ENCODE data around the gene MYL9.

MYL9 gene

GRCh38 chr20:36528875-36529417 lies 12.4 kb upstream of the MYL9 start:
- peak; percentile 42; the same call in 2 of the 3 replicates for ATAC-seq (ENCODE audit: insufficient read depth, low read depth)
- TF ChIP-seq CTCF (IDR thresholded peaks at IDR 0.05; ENCODE audit: borderline replicate concordance, extremely low read depth, low read length, poor library complexity, severe bottlenecking) (no peak), EZH2 (IDR thresholded peaks at IDR 0.05; ENCODE audit: borderline replicate concordance, low read depth, low read length, severe bottlenecking) (no peak)
- no peaks in the 10 kb centered on the region for H3K9me3 ChIP-seq (ENCODE audit: insufficient read depth, low read length, severe bottlenecking)
- no peaks in the 10 kb centered on the region for H3K27me3 ChIP-seq (ENCODE audit: insufficient read depth, low read length, poor library complexity)
- H3K4me3 ChIP-seq (ENCODE audit: low read depth in 1 of 2, low read length in 2 of 2), result no peak overlapping the region
- no peak overlapping the region for H3K4me2 ChIP-seq (ENCODE audit: insufficient read depth, low read length)
- H3K27ac ChIP-seq (ENCODE audit: low read length), result no peak overlapping the region
- no peak overlapping the region for H3K9ac ChIP-seq (ENCODE audit: low read depth, low read length)
- H3K36me3 ChIP-seq (ENCODE audit: insufficient read depth, low read length), result peaks cover 32% of the 10 kb centered on the region
- H2AFZ ChIP-seq (ENCODE audit: low read depth, low read length), result no peak overlapping the region
- DNase-seq, result no peak
- no peaks in the 10 kb centered on the region for H3K79me2 ChIP-seq (ENCODE audit: insufficient read depth, low read length)
- no peaks in the 10 kb centered on the region; the same call in 1 of the 2 replicates for H4K20me1 ChIP-seq (ENCODE audit: insufficient read depth, low read length)
- H3K4me1 ChIP-seq (ENCODE audit: insufficient read depth, low read length), result no peaks in the 10 kb centered on the region

GRCh38 chr20:36532388-36532787 lies 8.9 kb upstream of the MYL9 start:
- TF ChIP-seq EZH2 (IDR thresholded peaks at IDR 0.05; ENCODE audit: borderline replicate concordance, low read depth, low read length, severe bottlenecking) (no peak), CTCF (IDR thresholded peaks at IDR 0.05; ENCODE audit: borderline replicate concordance, extremely low read depth, low read length, poor library complexity, severe bottlenecking) (no peak)
- Histone ChIP-seq H3K27me3 (ENCODE audit: insufficient read depth, low read length, poor library complexity) (no peaks in the 10 kb centered on the region), H3K9me3 (ENCODE audit: insufficient read depth, low read length, severe bottlenecking) (no peaks in the 10 kb centered on the region), H3K27ac (ENCODE audit: low read length) (no peak overlapping the region), H4K20me1 (ENCODE audit: insufficient read depth, low read length) (no peaks in the 10 kb centered on the region; the same call in 1 of the 2 replicates), H3K4me3 (ENCODE audit: low read depth in 1 of 2, low read length in 2 of 2) (no peak overlapping the region), H3K9ac (ENCODE audit: low read depth, low read length) (no peak overlapping the region), H3K36me3 (ENCODE audit: insufficient read depth, low read length) (peaks cover 4% of the 10 kb centered on the region), H2AFZ (ENCODE audit: low read depth, low read length) (no peak overlapping the region), H3K79me2 (ENCODE audit: insufficient read depth, low read length) (no peaks in the 10 kb centered on the region), H3K4me1 (ENCODE audit: insufficient read depth, low read length) (no peaks in the 10 kb centered on the region), H3K4me2 (ENCODE audit: insufficient read depth, low read length) (no peak overlapping the region)
- ATAC-seq (ENCODE audit: insufficient read depth, low read depth) (no peak), DNase-seq (no peak)

- Histone ChIP-seq H3K9ac (ENCODE audit: low read depth, low read length) (no peak overlapping the region), H3K36me3 (ENCODE audit: insufficient read depth, low read length) (no peaks in the 10 kb centered on the region), H3K4me2 (ENCODE audit: insufficient read depth, low read length) (no peak overlapping the region), H3K79me2 (ENCODE audit: insufficient read depth, low read length) (no peaks in the 10 kb centered on the region), H3K4me3 (ENCODE audit: low read depth in 1 of 2, low read length in 2 of 2) (no peak overlapping the region), H3K9me3 (ENCODE audit: insufficient read depth, low read length, severe bottlenecking) (no peaks in the 10 kb centered on the region), H3K27me3 (ENCODE audit: insufficient read depth, low read length, poor library complexity) (no peaks in the 10 kb centered on the region), H4K20me1 (ENCODE audit: insufficient read depth, low read length) (no peaks in the 10 kb centered on the region; the same call in 1 of the 2 replicates), H3K27ac (ENCODE audit: low read length) (no peak overlapping the region), H3K4me1 (ENCODE audit: insufficient read depth, low read length) (no peaks in the 10 kb centered on the region), H2AFZ (ENCODE audit: low read depth, low read length) (no peak overlapping the region)
- ATAC-seq (ENCODE audit: insufficient read depth, low read depth) (no peak), DNase-seq (no peak)
- TF ChIP-seq EZH2 (IDR thresholded peaks at IDR 0.05; ENCODE audit: borderline replicate concordance, low read depth, low read length, severe bottlenecking) (no peak), CTCF (IDR thresholded peaks at IDR 0.05; ENCODE audit: borderline replicate concordance, extremely low read depth, low read length, poor library complexity, severe bottlenecking) (no peak)
Measured at GRCh38 chr20:36532822-36533221, 8.5 kb upstream of the MYL9 start.
